CD1c-positive myeloid dendritic cell (primary cell): ENCODE measurements around the gene VKORC1L1.
"Not testable (repeated sequence)": the region's sequence is repeated elsewhere in the genome, so short reads cannot be mapped to it uniquely, and the experiment has no call there.

Experiments used
- DNase-seq: peaks from one replicate; pipeline ENCODE4 v3.0.0-alpha.2; 2016; ENCODE audit errors: extremely low spot score

VKORC1L1 gene

DNA sequence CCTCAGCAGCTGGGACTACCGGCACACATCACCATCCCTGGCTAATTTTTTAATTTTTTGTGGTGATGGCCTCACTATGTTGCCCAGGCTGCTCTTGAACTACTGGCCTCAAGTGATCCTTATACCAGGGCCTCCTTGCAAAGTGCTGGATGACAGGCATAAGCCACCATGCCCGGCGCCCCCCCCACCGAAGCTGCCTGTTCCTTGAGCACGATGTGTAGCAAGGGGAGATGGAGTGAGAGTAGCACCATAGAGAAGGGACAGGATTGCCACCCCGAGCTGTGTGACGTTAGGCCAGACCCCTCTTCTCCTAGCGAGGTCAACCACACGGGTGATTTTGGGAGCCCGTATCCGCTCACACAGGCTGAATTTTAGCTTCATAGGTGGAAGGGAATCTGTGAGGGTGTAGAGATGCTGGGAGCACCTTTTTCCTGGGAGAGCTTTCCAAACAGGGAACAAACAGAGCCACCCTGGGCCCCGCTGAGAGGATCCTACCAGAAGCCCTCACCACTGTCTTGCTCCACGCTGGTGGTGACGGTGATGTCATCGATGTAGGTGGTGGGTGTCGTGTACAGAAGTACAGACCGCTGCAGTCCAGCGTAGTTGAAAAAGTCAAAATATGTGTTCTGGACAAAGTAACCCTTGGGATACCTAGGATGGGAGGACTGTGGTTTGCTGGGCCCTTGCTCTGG lies 106.2 kb downstream of the VKORC1L1 start:
- peak; percentile 42 for DNase-seq

DNA sequence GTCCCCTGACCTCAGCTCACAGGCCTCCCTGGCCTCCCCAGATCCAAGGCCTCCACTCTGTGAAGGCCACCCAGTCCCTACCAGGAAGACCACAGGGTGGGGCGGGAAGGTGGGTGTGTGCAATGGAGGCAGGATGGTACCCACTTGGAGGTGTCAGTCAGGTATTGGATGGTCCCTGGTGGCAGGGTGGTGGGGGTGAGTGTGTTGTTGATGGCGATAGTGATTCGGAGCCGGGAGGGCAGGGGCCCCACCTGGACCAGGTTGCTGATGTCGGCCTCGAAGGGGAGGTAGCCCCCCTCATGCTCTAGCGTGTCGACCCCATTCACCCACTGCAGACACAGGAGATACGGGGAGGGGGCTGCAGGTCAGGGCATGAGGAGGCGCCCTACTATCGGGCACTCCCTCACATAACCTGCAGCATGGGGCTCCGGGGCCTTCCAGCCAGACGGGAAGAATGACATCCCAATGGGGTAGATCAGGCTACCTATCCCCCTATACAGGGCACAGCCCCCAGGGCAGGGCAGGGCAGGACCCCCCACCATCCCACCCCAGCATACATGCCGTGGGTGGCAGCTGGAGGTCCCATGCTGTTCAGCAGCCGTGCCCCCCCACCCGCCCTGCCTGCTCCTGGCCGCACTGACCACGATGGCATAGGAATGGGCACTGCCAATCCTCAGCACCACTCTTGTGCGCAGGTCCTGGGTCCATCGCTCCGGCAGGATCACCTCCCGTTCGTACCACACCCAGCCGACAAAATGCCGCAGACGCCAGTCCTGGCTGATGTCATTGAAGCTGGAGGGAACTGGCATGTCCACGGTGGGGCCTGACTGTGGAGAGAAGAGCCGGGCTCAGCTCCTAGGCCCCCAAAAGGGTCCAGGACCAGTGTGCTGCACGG lies 107.0 kb downstream of the VKORC1L1 start:
- DNase-seq, result no peak

- peak; percentile 96 for DNase-seq
These were observed 107.8 kb downstream of the VKORC1L1 start for GRCh38 chr7:65980478-65981250.

GRCh38 chr7:65981965-65982792 lies 109.3 kb downstream of the VKORC1L1 start, which contains the start of gene GUSB:
TSS of gene GUSB (minus strand) at chr7:65982213. CDS start at chr7:65982183, 30 bp downstream.
- DNase-seq, result peak; percentile 92

- DNase-seq, result no peak
These were observed 111.2 kb downstream of the VKORC1L1 start for GRCh38 chr7:65983965-65984658.

GRCh38 chr7:65988084-65988483 lies 115.2 kb downstream of the VKORC1L1 start:
- DNase-seq, result no peak

DNA sequence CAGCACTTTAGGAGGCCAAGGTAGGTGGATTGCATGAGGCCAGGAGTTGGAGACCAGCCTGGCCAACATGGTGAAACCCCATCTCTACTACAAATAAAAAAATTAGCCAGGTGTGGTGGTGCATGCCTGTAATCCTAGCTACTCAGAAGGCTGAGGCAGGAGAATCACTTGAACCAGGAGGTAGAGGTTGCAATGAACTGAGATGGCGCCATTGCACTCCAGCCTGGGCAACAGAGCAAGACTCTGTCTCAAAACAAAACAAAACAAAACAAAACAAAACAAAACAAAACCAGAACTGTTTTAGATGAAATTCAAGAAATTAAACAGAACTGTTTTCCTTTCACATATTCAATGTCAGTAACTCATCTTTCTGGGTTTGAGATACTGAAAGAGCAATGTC lies 115.6 kb downstream of the VKORC1L1 start:
- not testable (repeated sequence) for DNase-seq

DNA sequence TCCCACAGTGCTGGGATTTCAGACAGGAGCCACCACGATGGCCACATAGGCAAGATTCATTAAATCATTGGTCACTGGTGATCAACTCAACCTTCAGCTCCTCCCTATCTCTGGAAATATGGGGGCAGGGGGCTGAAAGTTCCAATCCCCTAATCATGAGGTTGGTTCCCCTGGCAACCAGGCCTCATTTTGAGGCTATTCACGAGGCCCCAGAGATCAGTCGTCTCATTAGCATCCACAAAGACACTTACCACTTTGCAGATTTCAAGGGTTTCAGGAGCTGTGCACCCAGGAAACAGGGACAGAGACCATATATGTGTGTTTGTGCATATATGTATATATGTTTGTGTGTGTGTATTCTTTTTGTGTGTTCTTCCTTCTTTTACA lies 116.8 kb downstream of the VKORC1L1 start:
- DNase-seq, result no peak

DNA sequence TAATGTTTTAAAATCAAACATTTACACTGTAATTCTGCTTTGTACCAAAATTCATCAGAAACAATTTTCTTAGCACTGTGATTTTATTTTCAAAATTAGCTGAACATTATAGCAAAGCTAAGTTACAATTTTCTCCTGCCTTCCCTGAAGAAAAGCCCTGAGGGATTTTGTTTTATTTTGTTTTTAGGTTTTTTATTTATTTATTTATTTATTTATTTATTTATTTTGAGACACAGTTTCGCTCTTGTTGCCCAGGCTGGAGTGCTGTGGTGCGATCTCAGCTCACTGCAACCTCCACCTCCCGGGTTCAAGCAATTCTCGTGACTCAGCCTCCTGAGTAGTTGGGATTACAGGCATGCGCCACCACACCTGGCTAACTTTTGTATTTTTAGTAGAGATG lies 119.0 kb downstream of the VKORC1L1 start:
- not testable (repeated sequence) for DNase-seq

DNA sequence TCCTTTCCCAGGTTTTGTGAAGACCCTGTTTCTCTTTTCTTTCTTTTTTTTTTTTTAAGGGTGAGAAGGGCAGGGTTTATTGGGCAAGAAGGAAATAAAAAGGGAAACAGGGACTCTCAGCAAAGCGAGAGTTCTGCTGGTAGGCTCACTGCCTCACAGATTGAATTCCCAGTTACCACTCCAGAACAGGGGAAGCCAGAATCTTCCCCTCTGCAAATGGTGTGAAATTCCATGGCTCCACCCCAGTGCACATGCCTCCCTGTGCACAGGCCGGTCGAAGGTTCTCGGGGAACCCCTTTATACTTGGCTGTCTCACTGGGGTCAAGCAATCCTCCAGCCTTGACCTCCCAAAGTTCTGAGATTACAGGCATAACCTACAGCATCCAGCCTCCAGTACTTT lies 119.7 kb downstream of the VKORC1L1 start:
- DNase-seq, result no peak

DNA sequence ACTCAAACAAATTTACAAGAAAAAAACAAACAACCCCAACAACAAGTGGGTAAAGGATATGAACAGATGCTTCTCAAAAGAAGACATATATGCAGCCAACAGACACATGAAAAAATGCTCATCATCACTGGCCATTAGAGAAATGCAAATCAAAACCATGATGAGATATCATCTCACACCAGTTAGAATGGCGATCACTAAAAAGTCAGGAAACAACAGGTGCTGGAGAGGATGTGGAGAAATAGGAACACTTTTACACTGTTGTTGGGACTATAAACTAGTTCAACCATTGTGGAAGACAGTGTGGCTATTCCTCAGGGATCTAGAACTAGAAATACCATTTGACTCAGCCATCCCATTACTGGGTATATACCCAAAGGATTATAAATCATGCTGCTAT lies 122.1 kb downstream of the VKORC1L1 start:
- not testable (repeated sequence) for DNase-seq

DNA sequence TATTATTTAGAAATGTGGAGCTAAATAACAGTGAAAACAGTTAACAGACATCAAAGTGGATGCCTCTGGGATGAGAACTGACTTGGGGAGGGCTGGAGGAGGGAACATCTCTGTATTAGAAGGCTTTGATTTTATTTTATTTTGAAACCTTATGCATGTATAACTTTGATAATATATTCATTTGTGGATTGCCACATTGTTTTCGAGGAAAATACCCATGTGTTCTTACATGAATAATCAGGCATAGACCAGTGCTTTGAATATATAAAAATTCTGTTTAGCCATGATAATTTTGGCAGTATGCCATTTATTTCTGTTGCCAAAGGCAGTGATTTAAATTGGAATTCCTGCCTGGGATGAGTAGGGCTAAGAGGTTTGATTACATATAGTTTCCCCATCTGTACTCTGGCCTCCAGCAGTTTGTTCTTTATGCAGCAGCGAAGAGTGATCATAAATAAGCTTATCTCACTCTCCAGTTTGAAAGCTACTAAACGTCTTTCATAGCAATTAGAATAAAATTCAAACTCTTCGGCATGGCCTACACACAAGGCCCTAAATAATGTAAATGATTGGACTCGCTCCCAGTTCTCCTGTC lies 128.0 kb downstream of the VKORC1L1 start:
- not testable (repeated sequence) for DNase-seq

GRCh38 chr7:66005115-66005671 lies 132.3 kb downstream of the VKORC1L1 start:
- DNase-seq, result not testable (repeated sequence)

- DNase-seq, result no peak
These were observed 134.4 kb downstream of the VKORC1L1 start for GRCh38 chr7:66007232-66007631.
